Measurements from ENCODE around the gene TTLL1.
"Not testable (repeated sequence)": the region's sequence is repeated elsewhere in the genome, so short reads cannot be mapped to it uniquely, and the experiment has no call there.

TTLL1 gene

GRCh38 chr22:43078522-43078921, 10.7 kb downstream of the TTLL1 start:
- no peak for DNase-seq (ENCODE audit: extremely low read depth in 1 of 2, low read depth in 1 of 2)

- no peak for DNase-seq (ENCODE audit: extremely low read depth in 1 of 2, low read depth in 1 of 2)
These were observed 11.9 kb downstream of the TTLL1 start for GRCh38 chr22:43077121-43077877.

DNA sequence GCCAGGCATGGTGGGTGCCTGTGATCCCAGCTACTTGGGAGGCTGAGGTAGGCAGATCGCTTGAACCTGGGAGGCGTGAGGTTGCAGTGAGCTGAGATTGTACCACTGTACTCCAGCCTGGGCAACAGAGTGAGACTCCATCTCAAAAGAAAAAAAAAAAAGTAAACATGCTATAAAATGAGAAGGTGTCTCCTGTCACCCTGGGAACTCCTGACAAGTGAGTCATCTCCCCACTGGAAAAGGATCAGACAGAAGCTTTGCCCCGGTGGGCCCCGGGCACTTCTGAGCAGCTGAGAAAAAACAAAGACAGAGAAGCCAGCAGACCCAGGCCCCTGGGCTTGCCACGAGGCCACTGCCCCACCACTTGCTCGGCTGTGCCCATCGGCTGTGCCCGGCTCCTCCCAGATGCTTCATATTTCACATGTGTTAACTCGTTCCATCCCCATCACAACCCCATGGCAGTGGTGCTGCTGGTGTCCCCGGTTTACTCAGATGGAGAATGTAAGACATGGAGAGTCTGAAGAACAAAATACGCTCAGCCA, 22.3 kb downstream of the TTLL1 start:
- no peak for DNase-seq (ENCODE audit: extremely low read depth in 1 of 2, low read depth in 1 of 2)

- DNase-seq (ENCODE audit: extremely low read depth in 1 of 2, low read depth in 1 of 2): no peak
These were observed 23.1 kb downstream of the TTLL1 start for GRCh38 chr22:43066134-43066533.

- DNase-seq (ENCODE audit: extremely low read depth in 1 of 2, low read depth in 1 of 2): peak; percentile 6 to 23
These were observed 29.0 kb downstream of the TTLL1 start for GRCh38 chr22:43060183-43060582.

GRCh38 chr22:43057641-43058040, 31.6 kb downstream of the TTLL1 start:
- DNase-seq (ENCODE audit: extremely low read depth in 1 of 2, low read depth in 1 of 2): no peak

- DNase-seq (ENCODE audit: extremely low read depth in 1 of 2, low read depth in 1 of 2): no peak
These were observed 36.0 kb downstream of the TTLL1 start for GRCh38 chr22:43053176-43053575.

GRCh38 chr22:43050995-43051394, 38.2 kb downstream of the TTLL1 start:
- DNase-seq (ENCODE audit: extremely low read depth in 1 of 2, low read depth in 1 of 2): no peak

- no peak for DNase-seq (ENCODE audit: extremely low read depth in 1 of 2, low read depth in 1 of 2)
These were observed 41.6 kb downstream of the TTLL1 start for GRCh38 chr22:43047605-43048004.

DNA sequence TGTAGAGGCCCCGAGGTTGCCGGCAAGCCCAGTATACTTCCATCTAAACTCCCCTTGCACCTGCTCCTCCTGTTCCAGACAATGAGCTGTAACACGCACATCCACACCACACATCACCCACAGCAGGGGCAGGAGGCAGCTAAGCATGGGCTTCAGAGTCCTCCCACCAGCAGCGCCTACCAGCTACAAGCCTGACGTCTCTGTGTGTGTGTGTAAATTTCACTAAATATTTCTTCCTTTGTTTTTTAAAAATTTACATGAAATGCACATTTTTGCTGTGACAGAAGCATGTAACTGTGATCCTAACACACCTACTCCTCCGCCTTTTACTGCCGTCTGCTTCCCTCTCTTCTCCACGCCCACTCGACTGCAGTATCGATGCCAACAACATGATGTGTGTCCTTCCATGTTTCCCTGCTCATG, 44.9 kb downstream of the TTLL1 start:
- no peak for DNase-seq (ENCODE audit: extremely low read depth in 1 of 2, low read depth in 1 of 2)

DNA sequence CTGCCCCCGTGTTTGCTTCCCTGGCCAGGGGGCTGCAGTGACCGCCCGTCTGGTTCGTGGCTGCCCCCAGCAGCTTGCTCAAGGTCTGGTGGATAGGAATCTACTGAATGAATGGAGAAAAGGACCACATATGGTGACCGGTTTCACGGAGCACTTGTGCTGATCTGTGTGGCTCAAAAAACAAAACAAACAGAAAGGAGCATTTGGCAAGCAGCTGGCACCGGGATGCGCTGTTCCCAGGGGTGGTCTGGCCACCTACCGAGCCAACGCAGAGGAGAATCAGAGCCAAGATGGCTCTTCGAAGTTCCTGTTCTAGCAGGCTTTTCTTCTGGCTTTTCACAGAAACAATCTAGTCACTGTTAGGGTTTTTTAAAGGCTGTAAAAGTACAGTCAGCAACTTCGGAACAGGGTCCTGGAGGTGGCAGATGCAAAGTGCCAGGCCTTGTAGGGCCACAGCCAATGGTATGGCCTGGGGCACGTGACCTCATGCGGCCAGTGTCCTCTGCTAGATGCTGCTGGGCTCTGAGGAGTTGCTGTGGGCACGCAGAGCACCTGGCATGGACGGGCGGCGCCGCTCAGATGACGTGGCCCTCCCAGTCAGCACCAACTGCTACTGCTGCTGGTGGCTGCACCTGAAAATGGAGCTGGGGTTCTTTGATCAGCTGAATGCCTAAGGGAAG, 47.0 kb downstream of the TTLL1 start:
- no peak for DNase-seq (ENCODE audit: extremely low read depth in 1 of 2, low read depth in 1 of 2)

DNA sequence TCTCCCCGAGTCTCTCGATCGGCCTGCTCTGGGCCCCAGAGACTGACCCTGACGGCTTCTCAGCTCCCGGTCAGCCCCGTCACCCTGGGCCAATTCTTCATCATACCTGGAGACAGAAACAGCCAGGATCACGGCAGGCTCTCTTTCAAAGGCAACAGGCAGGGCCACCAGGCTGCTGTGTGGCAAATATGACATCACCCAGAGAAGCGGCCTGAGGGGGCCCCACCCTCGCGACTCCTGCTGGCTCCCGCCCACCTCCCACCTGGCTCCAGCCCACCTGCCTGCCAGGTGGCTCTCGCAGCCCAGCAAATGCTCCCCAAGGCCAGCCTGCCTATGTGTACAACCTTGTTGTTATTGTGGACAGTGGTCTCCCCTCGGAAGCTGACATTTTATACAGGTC, 49.4 kb downstream of the TTLL1 start:
- no peak for DNase-seq (ENCODE audit: extremely low read depth in 1 of 2, low read depth in 1 of 2)

- DNase-seq (ENCODE audit: extremely low read depth in 1 of 2, low read depth in 1 of 2): no peak
These were observed 50.9 kb downstream of the TTLL1 start for GRCh38 chr22:43038325-43038724.

GRCh38 chr22:43036282-43036829, 52.8 kb downstream of the TTLL1 start:
- DNase-seq (ENCODE audit: extremely low read depth in 1 of 2, low read depth in 1 of 2): no peak

DNA sequence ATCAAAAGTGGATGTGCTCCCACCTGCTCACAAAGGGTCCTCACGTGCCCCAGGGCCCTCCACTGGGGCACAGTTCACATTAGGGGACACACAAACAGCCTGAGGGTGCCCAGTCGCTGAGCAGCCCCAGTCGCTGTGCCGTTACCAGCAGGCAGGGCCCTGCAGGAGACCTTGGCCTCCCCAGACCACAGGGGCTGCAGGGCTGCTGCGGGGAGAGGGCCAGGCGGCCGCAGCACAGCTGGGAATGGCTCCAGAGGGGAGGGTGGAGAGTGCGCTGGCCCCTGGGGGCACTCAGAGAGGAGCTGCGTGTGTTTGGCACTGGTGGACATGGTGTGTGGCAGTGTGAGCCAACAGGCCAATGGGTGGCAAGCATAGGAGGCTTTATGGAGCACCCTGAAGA, 53.9 kb downstream of the TTLL1 start:
- DNase-seq (ENCODE audit: extremely low read depth in 1 of 2, low read depth in 1 of 2): no peak

DNA sequence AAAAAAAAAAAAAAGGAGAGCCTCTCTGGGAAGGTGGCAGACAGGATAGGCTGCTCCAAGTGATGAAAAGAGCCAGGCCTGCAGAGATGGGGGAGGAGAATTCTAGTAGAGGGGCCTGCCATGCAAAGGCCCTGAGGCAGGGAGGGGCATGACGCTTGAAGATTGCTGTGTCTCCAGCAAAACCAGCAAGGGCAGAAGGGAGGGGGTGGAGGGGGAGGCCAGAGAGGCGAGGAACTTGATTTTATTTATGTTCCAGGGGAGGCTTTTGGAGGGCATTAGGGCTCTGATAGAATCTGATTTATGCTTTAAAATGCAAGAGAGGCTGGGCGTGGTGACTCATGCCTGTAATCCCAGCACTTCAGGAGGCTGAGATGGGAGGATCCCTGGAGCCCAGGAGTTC, 57.6 kb downstream of the TTLL1 start:
- no peak for DNase-seq (ENCODE audit: extremely low read depth in 1 of 2, low read depth in 1 of 2)

GRCh38 chr22:43018615-43019014, 70.6 kb downstream of the TTLL1 start:
- no peak for DNase-seq (ENCODE audit: extremely low read depth in 1 of 2, low read depth in 1 of 2)

- DNase-seq (ENCODE audit: extremely low read depth in 1 of 2, low read depth in 1 of 2): no peak
These were observed 71.4 kb downstream of the TTLL1 start for GRCh38 chr22:43017525-43018460.

GRCh38 chr22:43016150-43016549, 73.0 kb downstream of the TTLL1 start:
- DNase-seq (ENCODE audit: extremely low read depth in 1 of 2, low read depth in 1 of 2): not testable (repeated sequence)

- DNase-seq (ENCODE audit: extremely low read depth in 1 of 2, low read depth in 1 of 2): no peak
These were observed 73.5 kb downstream of the TTLL1 start for GRCh38 chr22:43015677-43016042.
